Fibroblast of peridontal ligament (primary cell): Measurements from ENCODE around the gene ADORA3.

Source experiments
- DNase-seq: peaks from one replicate; pipeline ENCODE4 v3.0.0-alpha.2; 2010; ENCODE audit errors: extremely low read depth

The ADORA3 gene

GRCh38 chr1:111507411-111508201 lies 4.2 kb upstream of the ADORA3 start:
- peak; percentile 45 for DNase-seq

GRCh38 chr1:111506561-111506960 lies 3.1 kb upstream of the ADORA3 start:
- DNase-seq: no peak

GRCh38 chr1:111505641-111506119 lies 2.2 kb upstream of the ADORA3 start:
- DNase-seq: no peak

- DNase-seq: no peak
These were observed 664 bp upstream of the ADORA3 start for GRCh38 chr1:111504097-111504496.

GRCh38 chr1:111501645-111502044 lies 1.8 kb downstream of the ADORA3 start:
- DNase-seq: no peak

- DNase-seq: no peak
These were observed 4.2 kb downstream of the ADORA3 start for GRCh38 chr1:111499026-111499785.

GRCh38 chr1:111497592-111497991 lies 5.8 kb downstream of the ADORA3 start:
- DNase-seq: no peak

GRCh38 chr1:111496398-111496797 lies 7.0 kb downstream of the ADORA3 start:
- no peak for DNase-seq

- DNase-seq: no peak
These were observed 12.4 kb downstream of the ADORA3 start for GRCh38 chr1:111491070-111491469.

GRCh38 chr1:111490220-111490619 lies 13.2 kb downstream of the ADORA3 start:
- no peak for DNase-seq

GRCh38 chr1:111489604-111490003 lies 13.8 kb downstream of the ADORA3 start:
- no peak for DNase-seq

- DNase-seq: no peak
These were observed 14.8 kb downstream of the ADORA3 start for GRCh38 chr1:111488669-111489068.

GRCh38 chr1:111487133-111487532 lies 16.3 kb downstream of the ADORA3 start:
- DNase-seq: no peak

GRCh38 chr1:111486431-111486830 lies 17.0 kb downstream of the ADORA3 start:
- no peak for DNase-seq

GRCh38 chr1:111484391-111485026 lies 18.9 kb downstream of the ADORA3 start:
- DNase-seq: peak; percentile 28

GRCh38 chr1:111483876-111484275 lies 19.6 kb downstream of the ADORA3 start:
- DNase-seq: no peak

GRCh38 chr1:111483166-111483565 lies 20.3 kb downstream of the ADORA3 start:
- DNase-seq: peak; percentile 66

GRCh38 chr1:111481387-111482221 lies 21.8 kb downstream of the ADORA3 start:
- peak; percentile 73 for DNase-seq

- no peak for DNase-seq
These were observed 22.8 kb downstream of the ADORA3 start for GRCh38 chr1:111480674-111481073.

GRCh38 chr1:111476761-111477309 lies 26.6 kb downstream of the ADORA3 start:
- DNase-seq: no peak

- DNase-seq: no peak
These were observed 27.2 kb downstream of the ADORA3 start for GRCh38 chr1:111476214-111476613.
